GM19395 (cell line): ENCODE results near the gene CD300LG.
"Not testable (repeated sequence)": the region's sequence is repeated elsewhere in the genome, so short reads cannot be mapped to it uniquely, and the experiment has no call there.

Source experiments
- ATAC-seq: cut with Tn5 transposase; IDR thresholded peaks from one replicate; pipeline ENCODE4 v1.9.1; 2021; ENCODE audit warnings: mild to moderate bottlenecking, moderate library complexity; ENCODE audit not compliant: unreplicated experiment

Gene CD300LG

DNA sequence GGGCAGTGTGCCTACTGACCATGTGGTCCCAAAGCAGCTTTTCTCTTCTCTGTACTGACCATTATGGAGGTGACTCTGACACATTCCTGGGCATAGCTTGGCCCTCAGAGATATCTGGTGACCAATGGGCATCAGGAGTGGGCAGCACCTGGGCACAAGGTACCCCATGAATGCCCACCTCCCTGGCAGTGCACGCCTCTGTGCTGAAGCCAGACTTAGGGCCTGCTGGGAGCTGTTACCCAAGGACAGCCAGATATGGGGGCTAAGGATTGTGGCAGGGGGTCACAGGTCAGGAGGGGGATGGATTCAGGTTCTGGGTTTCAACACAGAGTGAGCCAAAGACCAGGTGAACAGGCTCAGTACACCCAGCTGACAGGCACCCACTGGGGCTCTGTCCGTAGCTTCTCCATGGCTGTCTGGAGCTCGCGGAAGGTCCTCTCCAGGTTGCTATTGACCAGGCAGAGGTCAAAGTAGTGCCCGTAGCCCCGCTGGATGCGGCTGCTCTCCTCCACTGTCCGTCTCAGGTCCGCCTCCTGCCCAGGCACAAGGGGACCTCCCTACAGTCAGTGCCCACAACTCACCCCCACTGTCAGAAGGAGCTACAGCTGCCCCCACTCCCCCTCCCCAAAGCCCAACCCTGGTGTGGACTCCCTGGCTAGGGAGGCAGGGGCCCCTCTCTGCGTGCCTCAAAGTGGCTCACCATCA, 30.6 kb downstream of the CD300LG start:
- ATAC-seq: no peak

DNA sequence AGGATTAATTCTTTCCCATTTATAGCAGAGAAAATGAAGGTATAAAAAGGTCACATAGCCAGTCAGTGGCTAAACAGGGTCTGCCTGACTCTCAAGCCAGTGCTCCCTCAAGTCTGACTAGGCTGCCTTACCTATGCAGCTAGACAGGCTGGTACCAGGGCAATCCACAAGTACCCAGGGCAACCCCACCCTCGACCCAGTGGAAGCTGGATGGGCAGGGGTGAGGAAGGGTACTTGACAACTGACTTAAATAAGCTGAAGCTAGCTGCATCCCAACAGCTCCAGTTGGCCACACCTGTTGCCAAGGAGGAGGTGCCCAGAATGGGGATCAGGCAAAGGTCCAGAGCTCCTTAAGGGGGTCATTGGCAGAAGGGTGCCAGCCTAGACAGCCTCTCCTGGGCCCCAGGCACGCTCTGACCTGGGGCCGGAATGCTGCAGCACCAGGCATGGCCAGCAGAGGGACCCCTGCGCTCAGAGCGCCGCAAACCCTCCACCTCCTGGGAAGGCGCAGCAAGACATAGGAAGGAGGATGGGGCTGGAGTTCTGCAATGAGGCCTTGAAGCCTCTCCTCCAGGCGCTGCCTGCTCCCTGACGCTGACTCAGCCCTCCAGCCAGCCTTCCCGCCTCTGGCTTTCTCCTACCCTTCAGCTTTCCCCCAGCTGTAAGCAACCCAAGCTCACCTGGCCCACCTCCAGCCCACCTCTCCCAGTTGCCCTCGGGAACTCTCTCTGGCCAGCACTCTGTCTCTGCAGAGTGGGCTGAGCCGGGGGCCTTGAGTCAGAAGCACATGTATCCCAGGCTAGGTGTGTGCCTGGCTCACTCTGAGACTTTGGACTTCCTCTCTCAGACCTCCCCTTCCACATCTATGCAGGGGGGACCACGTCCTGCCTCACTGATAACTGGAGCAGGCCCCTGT, 31.5 kb downstream of the CD300LG start:
- ATAC-seq: no peak

DNA sequence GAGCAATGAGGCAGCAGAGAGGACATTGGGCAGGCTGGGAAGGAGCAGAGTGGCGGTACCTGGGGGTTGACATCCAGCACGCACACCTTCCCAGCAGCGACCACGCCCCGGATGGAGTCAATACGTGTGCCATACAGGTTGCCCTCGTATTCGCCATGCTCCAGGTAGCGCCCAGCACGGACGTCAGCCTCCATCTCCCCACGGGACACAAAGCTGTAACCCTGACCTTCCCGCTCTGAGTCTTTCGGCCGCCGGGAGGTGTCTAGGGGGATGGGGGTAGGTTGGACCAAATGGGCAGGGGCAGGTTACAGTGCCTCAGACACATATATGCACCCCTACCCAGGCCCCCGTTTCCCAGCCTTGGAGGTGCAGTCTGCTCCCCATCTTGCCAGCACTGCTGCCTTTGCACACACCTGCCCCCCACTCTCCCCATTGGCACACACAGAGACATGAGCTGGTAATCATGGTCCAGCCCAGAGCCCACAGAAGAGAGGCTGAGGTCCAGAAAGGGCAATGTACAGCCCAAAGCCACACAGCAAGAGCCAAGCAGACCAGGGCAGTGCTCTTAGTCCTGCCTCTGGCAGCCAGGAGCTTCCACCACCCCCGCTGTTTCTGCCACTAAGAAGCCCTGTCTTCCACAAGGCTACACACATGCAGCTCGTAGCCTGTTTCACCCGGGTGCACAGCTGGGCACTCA, 32.9 kb downstream of the CD300LG start:
- ATAC-seq: no peak

DNA sequence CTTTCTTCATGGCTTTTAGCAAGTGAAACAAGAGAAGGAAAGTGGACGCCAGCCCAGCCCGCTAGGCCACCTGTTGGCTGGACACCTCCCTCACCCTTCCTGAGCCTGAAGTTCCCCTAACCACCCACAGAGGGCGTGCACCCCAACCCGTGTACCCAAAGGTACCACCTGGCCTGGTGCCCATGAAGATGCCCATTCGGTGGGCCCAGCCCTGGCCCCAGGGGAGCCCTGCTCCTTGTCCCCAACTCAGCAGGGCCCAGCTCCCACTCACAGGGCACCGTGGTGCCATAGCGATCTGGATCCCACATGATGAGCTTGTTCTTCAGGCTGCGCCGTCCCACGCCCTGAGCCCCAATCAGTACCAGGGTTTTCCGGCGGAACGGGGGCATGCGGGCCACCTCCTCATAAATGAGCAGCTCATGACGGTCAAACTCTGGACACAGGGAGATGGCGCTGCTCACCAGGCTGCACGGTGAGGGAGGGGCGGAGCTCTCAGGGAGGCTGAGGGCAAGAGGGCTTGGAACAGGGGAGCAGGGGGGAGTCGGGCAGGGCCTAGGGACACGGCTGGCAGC, 33.5 kb downstream of the CD300LG start:
- no peak for ATAC-seq

GRCh38 chr17:43881181-43881580, 34.2 kb downstream of the CD300LG start:
- no peak for ATAC-seq

DNA sequence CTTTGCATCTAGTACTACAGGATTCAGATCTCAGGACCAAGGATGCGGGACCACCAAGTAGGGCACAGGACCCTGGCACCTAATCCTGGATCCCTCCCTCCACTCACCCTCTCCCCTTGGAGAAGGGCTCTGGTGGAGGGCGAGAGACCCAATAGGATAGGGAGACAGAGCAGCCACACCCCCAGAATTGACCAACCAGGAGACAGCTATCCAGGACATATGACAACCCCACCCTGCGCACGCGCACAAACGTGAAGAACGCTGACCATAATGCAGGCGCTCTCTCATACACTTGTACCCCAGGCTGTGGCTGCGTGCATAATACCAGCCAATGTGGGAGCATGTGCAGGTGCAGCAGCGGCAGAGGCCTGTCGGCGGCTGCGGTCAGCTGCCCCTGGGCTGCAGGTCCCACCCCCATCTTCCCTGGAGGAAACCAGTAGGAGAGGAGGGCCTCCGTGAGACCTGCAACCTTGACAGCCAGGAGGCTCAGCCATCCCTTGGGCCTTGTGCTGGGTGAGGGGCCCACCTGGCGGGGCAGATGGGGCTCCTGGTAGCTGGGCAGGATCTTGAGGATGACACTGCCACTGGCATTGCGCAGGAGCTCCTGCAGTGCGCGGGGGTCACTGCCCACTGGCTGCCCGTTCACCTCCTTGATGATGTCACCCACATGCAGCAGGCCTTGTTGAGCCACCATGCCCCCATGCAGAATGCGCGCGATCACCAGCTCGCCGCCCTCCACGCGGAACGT, 35.0 kb downstream of the CD300LG start:
- no peak for ATAC-seq

DNA sequence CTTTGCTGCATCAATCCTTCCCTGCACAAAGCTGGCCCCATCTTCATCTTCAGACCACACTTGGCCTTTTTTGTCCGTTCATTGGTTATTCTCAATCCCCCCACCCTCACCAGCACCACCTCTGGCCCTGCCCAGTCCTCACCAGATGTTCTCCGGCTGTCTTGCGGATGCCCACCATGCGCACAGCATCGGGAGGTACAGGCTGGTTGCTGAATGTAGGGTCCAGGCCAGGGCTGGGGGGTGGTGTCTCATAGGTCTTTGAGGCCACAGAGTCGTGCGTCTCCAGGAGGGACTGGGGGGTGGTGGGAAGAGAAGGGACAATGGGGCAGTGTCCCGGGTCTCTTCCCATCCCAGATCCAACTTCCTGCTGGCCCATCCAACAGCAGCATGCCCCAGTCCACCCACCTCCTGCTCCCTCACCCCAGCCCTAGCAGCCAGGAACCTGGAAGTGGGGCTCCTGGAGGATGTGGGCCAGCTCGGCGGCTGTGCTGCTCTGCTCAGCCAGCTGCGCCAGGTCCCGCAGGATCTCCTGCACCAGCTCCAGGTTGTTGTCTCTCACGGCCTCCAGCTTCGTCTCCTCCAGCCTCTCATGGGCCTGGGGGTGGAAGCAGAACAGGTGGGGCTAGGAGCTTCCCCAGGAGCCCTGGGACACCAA, 35.9 kb downstream of the CD300LG start:
- no peak for ATAC-seq

- ATAC-seq: no peak
Observed at GRCh38 chr17:43888548-43888947, 41.6 kb downstream of the CD300LG start.

GRCh38 chr17:43890240-43890639, 43.3 kb downstream of the CD300LG start:
- no peak for ATAC-seq

- ATAC-seq: no peak
Observed at GRCh38 chr17:43891851-43892646, 45.1 kb downstream of the CD300LG start.

- no peak for ATAC-seq
Observed at GRCh38 chr17:43892647-43892952, 45.6 kb downstream of the CD300LG start.

- not testable (repeated sequence) for ATAC-seq
Observed at GRCh38 chr17:43894494-43894893, 47.5 kb downstream of the CD300LG start.

GRCh38 chr17:43897831-43898230, 50.9 kb downstream of the CD300LG start:
- ATAC-seq: no peak

DNA sequence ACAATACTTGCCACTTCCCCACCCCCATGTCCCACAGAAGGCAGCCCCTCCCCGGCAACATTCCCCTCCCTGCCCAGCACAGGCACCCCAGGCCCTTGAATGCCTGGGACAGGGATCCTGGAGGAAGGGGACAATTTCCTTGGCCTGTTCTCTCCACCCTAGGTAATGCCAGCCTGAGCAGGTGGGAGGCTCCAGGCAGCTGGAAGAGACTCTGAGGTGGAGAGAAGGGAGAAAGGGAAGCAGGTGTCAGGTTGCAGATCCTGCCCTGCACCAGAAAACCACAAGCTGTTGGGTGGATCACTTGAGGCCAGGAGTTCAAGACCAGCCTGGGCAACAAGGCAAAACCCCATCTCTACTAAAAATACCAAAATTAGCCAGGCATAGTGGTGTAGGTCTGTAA, 51.5 kb downstream of the CD300LG start:
- no peak for ATAC-seq

- no peak for ATAC-seq
Observed at GRCh38 chr17:43900183-43900857, 53.3 kb downstream of the CD300LG start.

DNA sequence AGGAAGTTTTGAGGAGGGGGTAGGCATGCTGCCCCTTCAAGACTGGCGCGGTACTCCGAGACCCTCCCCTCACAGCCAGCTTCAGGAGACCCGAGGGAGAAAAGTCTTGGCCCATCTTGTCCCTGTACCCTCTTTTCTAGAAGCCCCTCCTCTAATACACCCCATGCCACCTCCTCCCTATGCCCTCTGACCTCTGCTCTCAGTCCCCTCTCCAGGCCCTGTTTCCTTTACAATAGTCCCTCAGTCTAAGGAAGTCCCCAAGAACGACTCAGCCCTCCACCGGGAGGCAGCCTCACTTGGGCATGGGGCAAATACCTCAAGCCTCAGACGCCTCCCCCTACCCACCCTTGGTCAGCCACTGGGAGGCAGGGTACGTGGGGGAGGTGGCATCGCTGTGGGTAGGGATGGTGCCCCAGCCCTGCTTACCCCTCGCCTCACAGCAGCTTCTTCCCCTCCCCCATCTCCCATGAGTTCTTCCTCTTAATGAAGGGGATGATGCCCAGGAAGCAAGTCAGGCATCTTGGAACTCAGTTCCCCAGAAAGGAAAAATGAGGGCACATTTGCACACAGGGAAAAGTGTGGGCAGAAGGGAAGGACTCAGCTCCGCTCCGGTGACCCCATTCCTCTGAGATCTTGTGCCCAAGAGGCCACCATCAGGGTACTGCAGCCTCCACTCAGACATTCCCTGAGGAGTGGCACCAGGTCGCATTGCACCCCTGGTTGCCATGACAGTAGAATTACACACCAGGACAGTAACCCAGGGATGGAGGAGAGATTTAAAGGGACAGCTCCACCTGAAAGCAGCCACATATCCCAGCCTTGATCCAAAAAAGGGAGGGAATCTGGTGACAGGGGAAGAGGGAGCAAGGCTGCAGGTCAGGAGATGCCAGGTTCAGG, 54.1 kb downstream of the CD300LG start:
- no peak for ATAC-seq

- no peak for ATAC-seq
Observed at GRCh38 chr17:43901861-43902589, 55.0 kb downstream of the CD300LG start.
